ENCODE measurements around the gene RMND5A.
A peak's percentile ranks its signal among the peaks of the same experiment; 100 is the strongest.
"Not testable (repeated sequence)": the region's sequence is repeated elsewhere in the genome, so short reads cannot be mapped to it uniquely, and the experiment has no call there.

RMND5A gene

DNA sequence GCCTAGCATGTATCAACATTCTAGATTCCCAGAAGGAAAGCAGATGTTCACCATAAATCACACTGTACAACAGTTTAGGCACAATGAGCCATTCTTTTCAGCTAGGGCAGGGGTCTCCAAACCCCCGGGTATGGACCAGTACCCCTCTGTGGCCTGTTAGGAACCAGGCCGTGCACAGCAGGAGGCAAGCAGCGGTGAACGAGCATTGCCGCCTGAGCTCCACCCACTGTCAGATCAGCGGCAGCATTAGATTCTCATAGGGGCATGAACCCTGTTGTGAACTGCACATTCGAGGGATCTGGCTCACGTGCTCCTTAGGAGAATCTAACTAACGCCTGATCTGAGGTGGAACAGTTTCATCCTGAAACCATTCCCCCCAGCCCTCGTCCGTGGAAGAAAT, 19.8 kb downstream of the RMND5A start:
- ATAC-seq, H3K9me3 Mint-ChIP-seq, H3K4me3 Mint-ChIP-seq, H3K27me3 Mint-ChIP-seq, H3K27ac Mint-ChIP-seq, H3K4me1 Mint-ChIP-seq, DNase-seq: not testable (repeated sequence)
- H3K36me3 Mint-ChIP-seq (ENCODE audit: low read depth): peaks cover 13% of the 10 kb centered on the region

DNA sequence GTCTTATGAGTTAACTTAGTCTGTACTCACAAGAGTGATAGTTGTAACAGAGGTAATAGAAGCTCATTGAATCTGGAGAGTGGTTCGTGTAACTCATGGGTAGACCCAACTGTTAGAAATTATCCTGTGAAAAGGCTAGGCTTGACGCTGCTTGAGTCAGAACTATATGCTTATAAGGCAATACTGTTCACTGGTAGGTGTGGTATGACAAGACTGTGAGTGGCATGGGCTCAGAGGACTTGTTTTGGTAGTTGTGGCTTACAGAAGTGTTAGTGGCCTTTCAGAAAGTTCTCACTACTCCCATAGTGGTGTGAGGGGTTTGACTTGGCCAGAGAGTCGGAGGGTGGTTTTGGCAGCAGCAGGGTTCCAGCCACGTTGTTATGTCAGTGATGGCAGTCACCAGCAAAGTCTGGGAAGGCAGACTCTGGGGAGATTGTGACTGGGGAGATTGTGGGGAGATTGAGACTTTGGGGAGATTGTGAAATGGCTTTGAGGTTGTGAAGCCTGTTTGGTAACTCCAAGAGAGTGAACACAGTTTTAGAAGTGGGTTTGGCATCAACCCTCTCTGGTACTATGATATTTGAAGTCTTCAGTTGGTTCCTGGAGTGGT, 21.9 kb downstream of the RMND5A start:
- H3K27me3 Mint-ChIP-seq, H3K4me3 Mint-ChIP-seq, H3K27ac Mint-ChIP-seq, DNase-seq, H3K9me3 Mint-ChIP-seq: not testable (repeated sequence)
- Mint-ChIP-seq H3K4me1 (peaks cover 26% of the 10 kb centered on the region), H3K36me3 (ENCODE audit: low read depth) (peaks cover 17% of the 10 kb centered on the region)
- ATAC-seq: peak; percentile 83

DNA sequence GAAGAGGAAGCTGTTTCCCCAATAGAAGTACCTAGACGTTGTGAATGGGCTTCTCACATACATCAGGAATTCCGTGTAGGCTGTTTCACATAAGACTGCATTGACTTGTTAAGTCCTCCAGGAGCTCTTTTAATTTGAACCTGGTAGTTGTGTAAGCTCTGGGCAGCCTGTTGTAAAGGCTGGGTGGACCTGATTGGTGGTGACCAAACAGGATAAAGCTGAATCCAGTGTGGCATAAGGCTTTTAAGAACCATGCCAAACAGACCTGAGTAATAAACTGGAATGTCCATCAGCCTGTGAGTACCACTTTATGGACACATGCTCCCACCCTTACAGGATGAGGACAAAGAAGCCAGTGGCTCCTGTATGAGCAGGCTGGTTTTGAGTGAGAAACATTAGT, 24.1 kb downstream of the RMND5A start:
- H3K4me3 Mint-ChIP-seq: no peak overlapping the region
- DNase-seq (no peak), ATAC-seq (no peak)
- peaks cover 39% of the 10 kb centered on the region for H3K4me1 Mint-ChIP-seq
- no peaks in the 10 kb centered on the region for H3K9me3 Mint-ChIP-seq
- peaks cover 27% of the 10 kb centered on the region for H3K36me3 Mint-ChIP-seq (ENCODE audit: low read depth)
- H3K27me3 Mint-ChIP-seq: no peaks in the 10 kb centered on the region
- H3K27ac Mint-ChIP-seq: no peak overlapping the region

- no peaks in the 10 kb centered on the region for H3K27me3 Mint-ChIP-seq
- H3K4me3 Mint-ChIP-seq: no peak overlapping the region
- peaks cover 50% of the 10 kb centered on the region for H3K36me3 Mint-ChIP-seq (ENCODE audit: low read depth)
- ATAC-seq (no peak), DNase-seq (no peak)
- H3K4me1 Mint-ChIP-seq: peaks cover 48% of the 10 kb centered on the region
- peaks cover 4% of the 10 kb centered on the region for H3K9me3 Mint-ChIP-seq
- peak overlapping the region; percentile 50 for H3K27ac Mint-ChIP-seq
Measured at GRCh38 chr2:86746939-86747338, 26.8 kb downstream of the RMND5A start.

DNA sequence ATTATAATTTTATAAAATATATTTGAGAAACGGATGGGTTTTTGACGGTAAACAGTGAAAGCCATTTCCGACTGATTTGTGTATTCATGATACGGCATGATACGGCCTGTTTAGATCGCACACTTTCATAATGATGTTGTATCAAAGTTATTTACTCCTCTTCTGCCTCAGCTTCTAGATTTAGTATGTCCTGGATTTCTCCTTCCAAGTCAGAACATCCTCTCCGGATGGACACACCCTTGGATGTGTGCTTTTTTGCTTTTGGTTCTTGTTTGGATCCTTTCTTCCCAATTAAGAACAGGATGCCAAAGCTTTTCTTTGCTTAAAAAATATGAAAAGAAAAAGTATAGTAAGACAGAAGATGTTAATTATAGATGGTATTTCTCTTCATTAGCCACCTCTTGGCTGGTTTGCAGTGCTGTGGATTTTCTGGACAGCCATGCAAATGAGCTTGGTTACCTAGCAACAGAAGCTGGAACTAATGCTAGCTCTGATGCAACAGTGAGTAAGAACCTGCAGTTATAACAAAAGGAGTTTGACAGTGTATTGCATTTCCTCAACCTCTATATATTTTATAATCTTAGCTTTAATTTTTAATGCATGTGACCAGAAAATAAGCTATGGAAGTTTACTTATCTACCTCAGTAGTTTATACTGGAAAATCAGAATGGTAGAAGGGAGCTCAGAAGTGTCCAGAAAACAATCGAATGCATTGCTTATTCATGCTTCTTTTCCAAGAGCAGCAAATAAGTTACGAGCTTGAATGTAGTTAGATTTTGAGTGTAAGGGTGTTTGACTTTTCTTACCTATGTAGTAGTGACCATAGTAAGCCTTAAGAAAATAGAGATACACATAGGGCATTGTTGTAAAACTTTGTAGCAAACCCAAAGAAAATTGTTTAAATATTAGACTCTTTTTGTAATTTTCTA, 27.9 kb downstream of the RMND5A start:
- Mint-ChIP-seq H3K27ac (no peak overlapping the region), H3K36me3 (ENCODE audit: low read depth) (peaks cover 57% of the 10 kb centered on the region), H3K4me1 (peaks cover 44% of the 10 kb centered on the region), H3K27me3 (no peaks in the 10 kb centered on the region), H3K9me3 (peaks cover 4% of the 10 kb centered on the region), H3K4me3 (no peak overlapping the region)
- ATAC-seq (peak; percentile 76), DNase-seq (peak; percentile 20)

DNA sequence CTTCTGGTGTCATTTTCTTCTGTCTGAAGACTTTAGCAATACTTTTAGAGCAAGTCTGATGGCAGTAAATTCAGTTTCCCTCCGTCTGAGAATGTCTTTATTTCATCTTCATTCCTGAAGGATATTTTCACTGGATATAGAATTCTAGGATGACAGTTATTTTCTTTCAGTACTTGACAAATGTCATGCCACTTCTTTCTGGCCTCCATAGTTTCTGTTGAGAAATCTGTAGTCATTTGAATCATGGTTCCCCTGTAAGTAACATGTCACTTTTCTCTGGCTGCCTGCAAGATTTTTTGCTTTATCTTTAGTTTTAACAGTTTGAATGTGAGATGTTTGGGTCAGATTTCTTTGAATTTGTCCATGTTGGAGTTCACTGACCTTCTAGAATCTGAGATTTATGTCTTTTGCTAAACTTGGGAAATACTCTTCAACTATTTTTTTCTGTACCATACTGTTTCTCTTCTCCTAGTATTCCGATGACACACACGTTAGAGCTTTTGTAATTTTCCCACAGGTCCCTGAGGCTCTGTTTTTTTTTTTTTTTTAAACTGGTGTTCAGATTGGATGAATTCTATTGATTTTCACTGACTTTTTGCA, 30.2 kb downstream of the RMND5A start:
- Mint-ChIP-seq H3K36me3 (ENCODE audit: low read depth) (peaks cover 53% of the 10 kb centered on the region), H3K4me3 (no peak overlapping the region), H3K9me3 (peaks cover 4% of the 10 kb centered on the region), H3K27ac (no peak overlapping the region), H3K4me1 (peaks cover 36% of the 10 kb centered on the region), H3K27me3 (no peaks in the 10 kb centered on the region)
- DNase-seq (no peak), ATAC-seq (no peak)

DNA sequence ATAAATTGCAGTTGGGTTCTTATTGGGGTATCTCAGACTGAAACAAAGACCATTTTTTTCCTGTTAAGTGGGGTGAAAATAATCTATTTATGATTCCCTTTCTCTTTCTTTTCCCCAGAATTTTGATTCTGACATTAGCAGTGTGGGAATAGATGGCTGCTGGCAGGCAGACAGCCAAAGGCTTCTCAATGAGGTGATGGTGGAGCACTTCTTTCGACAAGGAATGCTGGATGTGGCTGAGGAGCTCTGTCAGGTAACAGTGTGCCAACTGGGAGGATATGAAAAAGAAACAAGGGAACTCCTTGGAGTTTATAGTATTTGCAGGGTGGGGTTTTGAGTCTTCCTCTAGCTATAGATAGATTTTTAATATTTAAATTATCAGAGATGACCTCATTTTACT, 31.7 kb downstream of the RMND5A start:
- Mint-ChIP-seq H3K27ac (peak overlapping the region; percentile 14), H3K27me3 (no peaks in the 10 kb centered on the region), H3K9me3 (peaks cover 4% of the 10 kb centered on the region), H3K4me1 (peaks cover 23% of the 10 kb centered on the region), H3K4me3 (no peak overlapping the region), H3K36me3 (ENCODE audit: low read depth) (peaks cover 64% of the 10 kb centered on the region)
- ATAC-seq (no peak), DNase-seq (no peak)

GRCh38 chr2:86752934-86753333, 32.8 kb downstream of the RMND5A start:
- no peak for ATAC-seq
- H3K4me1 Mint-ChIP-seq: peaks cover 17% of the 10 kb centered on the region
- no peak for DNase-seq
- H3K27ac Mint-ChIP-seq: no peak overlapping the region
- peaks cover 64% of the 10 kb centered on the region for H3K36me3 Mint-ChIP-seq (ENCODE audit: low read depth)
- H3K9me3 Mint-ChIP-seq: peaks cover 4% of the 10 kb centered on the region
- H3K4me3 Mint-ChIP-seq: no peak overlapping the region
- no peaks in the 10 kb centered on the region for H3K27me3 Mint-ChIP-seq

DNA sequence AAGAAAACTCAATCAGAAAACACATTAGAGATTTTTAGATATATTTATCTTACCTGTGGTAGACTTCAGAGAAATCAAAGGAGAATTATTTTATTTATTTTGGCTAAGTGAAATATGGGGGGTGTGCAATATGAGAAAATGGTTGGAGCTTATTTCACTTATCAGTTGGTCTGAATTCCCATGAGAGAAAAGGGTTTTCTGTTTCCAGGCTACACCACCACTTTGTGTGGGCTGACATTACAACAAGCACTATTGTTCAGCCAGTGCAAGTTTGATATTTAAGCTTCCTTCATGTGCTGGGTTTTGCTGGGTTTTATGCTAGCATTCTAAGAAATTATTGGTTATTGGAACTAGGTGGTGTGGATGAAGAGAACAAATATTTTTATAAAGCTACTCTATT, 33.5 kb downstream of the RMND5A start:
- ATAC-seq: no peak
- H3K36me3 Mint-ChIP-seq (ENCODE audit: low read depth): peaks cover 62% of the 10 kb centered on the region
- no peak for DNase-seq

GRCh38 chr2:86758405-86758804, 38.3 kb downstream of the RMND5A start:
- H3K4me1 Mint-ChIP-seq: peaks cover 32% of the 10 kb centered on the region
- H3K9me3 Mint-ChIP-seq: no peaks in the 10 kb centered on the region
- no peak overlapping the region for H3K4me3 Mint-ChIP-seq
- H3K27ac Mint-ChIP-seq: no peak overlapping the region
- ATAC-seq: no peak
- H3K27me3 Mint-ChIP-seq: no peaks in the 10 kb centered on the region
- H3K36me3 Mint-ChIP-seq (ENCODE audit: low read depth): peaks cover 26% of the 10 kb centered on the region
- DNase-seq: no peak

More for the DNA sequence above, 33.5 kb downstream of the RMND5A start:
- peaks cover 4% of the 10 kb centered on the region for H3K9me3 Mint-ChIP-seq
- peaks cover 17% of the 10 kb centered on the region for H3K4me1 Mint-ChIP-seq
- no peak overlapping the region for H3K27ac Mint-ChIP-seq
- no peak overlapping the region for H3K4me3 Mint-ChIP-seq
- H3K27me3 Mint-ChIP-seq: no peaks in the 10 kb centered on the region

DNA sequence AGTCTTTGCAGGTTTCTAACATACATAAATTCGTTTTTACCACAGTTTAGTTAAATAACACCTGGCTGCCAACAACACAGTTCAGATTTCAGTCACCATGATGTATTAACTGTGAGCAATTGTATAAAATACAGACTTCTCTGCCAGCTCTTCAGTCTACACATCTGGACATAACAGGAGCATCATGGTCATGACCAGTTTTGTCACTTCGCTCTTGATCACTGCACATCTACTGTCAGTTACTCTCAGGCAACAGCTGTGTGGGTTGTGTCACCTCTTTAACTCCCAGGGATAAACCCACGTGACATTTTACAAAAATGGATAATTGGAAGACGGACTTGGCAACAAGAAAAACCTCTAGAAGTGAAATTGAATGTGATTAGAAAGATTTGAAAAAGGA, 40.3 kb downstream of the RMND5A start:
- peaks cover 23% of the 10 kb centered on the region for H3K36me3 Mint-ChIP-seq (ENCODE audit: low read depth)
- DNase-seq (no peak), ATAC-seq (no peak)
- peaks cover 42% of the 10 kb centered on the region for H3K4me1 Mint-ChIP-seq
- H3K27me3 Mint-ChIP-seq: no peaks in the 10 kb centered on the region
- peak overlapping the region; percentile 9 for H3K27ac Mint-ChIP-seq
- H3K9me3 Mint-ChIP-seq: no peaks in the 10 kb centered on the region
- H3K4me3 Mint-ChIP-seq: no peak overlapping the region

DNA sequence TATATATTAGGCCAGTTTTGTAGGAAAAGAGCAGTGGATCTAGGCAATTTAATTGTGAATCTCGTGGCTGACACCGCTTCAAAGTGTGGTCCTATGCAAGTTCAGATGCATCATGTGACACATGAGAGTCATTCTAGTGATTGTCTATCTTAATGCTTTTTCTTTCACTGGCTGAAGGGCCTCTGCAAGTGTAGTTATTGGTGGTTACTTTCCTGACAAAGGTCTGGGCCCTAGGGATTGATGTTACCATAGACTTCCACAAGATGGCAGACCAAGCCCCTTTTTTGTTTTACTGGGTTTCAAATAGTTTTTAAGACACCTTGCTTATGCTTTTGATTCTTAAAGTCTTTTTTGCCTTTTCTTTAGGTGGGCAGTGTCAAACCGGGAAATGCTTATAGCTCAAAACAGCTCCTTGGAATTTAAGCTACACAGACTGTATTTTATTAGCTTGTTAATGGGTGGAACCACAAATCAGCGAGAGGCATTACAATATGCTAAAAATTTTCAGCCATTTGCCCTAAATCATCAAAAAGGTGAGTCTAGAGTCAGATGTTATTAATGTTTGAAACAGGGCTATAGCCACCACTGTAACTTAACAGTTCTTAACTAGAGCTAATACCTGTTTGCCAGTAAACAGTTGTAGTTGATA, 44.7 kb downstream of the RMND5A start:
- Mint-ChIP-seq H3K27me3 (no peaks in the 10 kb centered on the region), H3K9me3 (no peaks in the 10 kb centered on the region), H3K36me3 (ENCODE audit: low read depth) (peaks cover 19% of the 10 kb centered on the region), H3K4me1 (peaks cover 30% of the 10 kb centered on the region), H3K27ac (peak overlapping the region; percentile 32), H3K4me3 (no peak overlapping the region)
- no peak for DNase-seq
- ATAC-seq: peak; percentile 86

DNA sequence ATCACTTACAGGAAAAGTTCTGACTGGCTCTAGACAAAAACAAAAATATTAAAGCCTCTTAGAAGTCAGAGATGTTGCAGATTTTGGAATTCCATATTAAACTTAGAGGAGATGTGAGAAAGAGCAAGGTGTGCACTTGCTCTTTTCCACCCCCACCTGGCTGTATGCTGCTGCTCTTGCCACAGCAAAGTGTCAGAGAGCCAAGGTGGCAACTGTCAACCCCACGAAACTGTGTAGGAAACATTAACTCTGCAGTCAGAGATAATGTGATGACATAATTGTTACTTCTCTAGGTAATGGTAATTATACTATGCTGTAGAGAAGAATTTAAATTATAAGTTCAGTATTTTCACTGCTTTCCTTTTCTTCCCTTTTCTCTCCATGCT, 45.2 kb downstream of the RMND5A start:
- H3K9me3 Mint-ChIP-seq: no peaks in the 10 kb centered on the region
- H3K4me3 Mint-ChIP-seq: no peak overlapping the region
- ATAC-seq (no peak), DNase-seq (no peak)
- H3K27me3 Mint-ChIP-seq: no peaks in the 10 kb centered on the region
- peaks cover 21% of the 10 kb centered on the region for H3K36me3 Mint-ChIP-seq (ENCODE audit: low read depth)
- H3K4me1 Mint-ChIP-seq: peaks cover 28% of the 10 kb centered on the region
- no peak overlapping the region for H3K27ac Mint-ChIP-seq

DNA sequence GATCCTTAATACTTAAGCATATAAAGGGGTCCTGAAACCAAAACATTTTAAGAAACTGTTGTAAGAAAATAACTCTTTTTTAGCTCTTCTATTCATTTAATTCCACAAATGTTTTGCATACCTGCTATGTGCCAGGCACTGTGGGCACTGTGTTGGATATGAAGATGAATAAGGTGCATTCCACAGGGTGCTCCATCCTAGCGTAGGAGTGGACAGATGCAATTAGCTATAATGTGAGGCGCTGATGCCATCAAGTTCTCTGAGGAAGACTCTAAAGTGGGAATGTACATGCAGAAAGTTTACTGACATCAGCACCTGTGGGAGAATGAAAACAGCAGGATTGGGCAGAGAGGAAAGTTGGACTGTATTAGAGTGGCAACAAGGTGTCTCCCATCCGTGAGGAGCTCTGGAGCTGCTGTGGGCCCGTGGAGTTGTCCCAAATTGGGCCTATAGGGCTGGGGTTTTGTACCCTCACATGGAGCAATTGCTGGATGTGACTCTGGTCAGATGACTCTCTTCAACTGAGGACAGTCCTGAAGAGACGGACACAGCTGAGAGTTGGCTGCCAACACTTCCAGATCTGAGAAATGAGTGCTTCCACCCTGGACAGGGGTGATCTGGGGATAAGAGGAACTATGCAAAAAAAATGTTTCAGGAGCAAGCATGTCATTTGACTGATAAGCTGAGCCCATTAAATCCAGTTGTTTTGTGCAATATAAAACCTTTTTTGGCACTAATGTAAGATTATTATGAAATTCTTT, 48.3 kb downstream of the RMND5A start:
- Mint-ChIP-seq H3K4me3 (no peak overlapping the region), H3K36me3 (ENCODE audit: low read depth) (peaks cover 48% of the 10 kb centered on the region), H3K27ac (no peak overlapping the region), H3K27me3 (no peaks in the 10 kb centered on the region), H3K9me3 (no peaks in the 10 kb centered on the region), H3K4me1 (peaks cover 19% of the 10 kb centered on the region)
- ATAC-seq (no peak), DNase-seq (no peak)
